PC-9 (cell line): ENCODE results near the gene FATE1. TPM values are rescaled to one million over a fixed set of nuclear protein-coding genes. Genes with fewer than 3 reads are reported as not detected.

Experiments
- BruUV-seq: library from RNA; stranded (reverse); fragments of 400-500 nt; replicated peaks from 2 replicates; lab custom pipeline; 2021; lab: Mats Ljungman, UMichigan
- CTCF ChIA-PET: fragments of 300-600 bp; sonication (Branson Sonifier 250); formaldehyde crosslinking; loops from one replicate; lab custom pipeline; 2022; ENCODE audit warnings: antibody characterized with exemption; lab: Charles Lee
- POLR2A ChIA-PET: fragments of 300-600 bp; sonication (Branson Sonifier 250); formaldehyde crosslinking; loops from one replicate; lab custom pipeline; 2022; ENCODE audit warnings: antibody characterized with exemption; ENCODE audit not compliant: unreplicated experiment; lab: Charles Lee
- DNase-seq, 2 experiments: peaks; one replicate each; pipeline versions ENCODE4 v3.0.0 to v3.0.0-alpha.2; 2015 to 2022; ENCODE audit warnings: mixed read lengths in 1 of 2
- H2AFZ ChIP-seq: fragments of 200-600 bp; sonication (generic); 2 replicates; pipeline ENCODE4 v1.8.1; 2017; ENCODE audit warnings: antibody characterized with exemption
- H3F3A ChIP-seq: fragments of 200-600 bp; sonication (generic); 2 replicates; pipeline ENCODE4 v1.8.1; 2017; ENCODE audit warnings: antibody characterized with exemption, mild to moderate bottlenecking, low read depth; ENCODE audit not compliant: insufficient read depth
- H3K27ac ChIP-seq: fragments of 200-600 bp; sonication (generic); 2 replicates; pipeline ENCODE4 v1.6.1; 2016; ENCODE audit warnings: mixed run types
- H3K27me3 ChIP-seq: fragments of 200-600 bp; sonication (generic); 2 replicates; pipeline ENCODE4 v1.6.1; 2016; ENCODE audit warnings: low read depth, mixed run types; ENCODE audit not compliant: insufficient read depth
- H3K36me3 ChIP-seq: fragments of 200-600 bp; sonication (generic); 2 replicates; pipeline ENCODE4 v1.6.1; 2016; ENCODE audit warnings: low read depth, mixed run types
- H3K4me1 ChIP-seq: fragments of 200-600 bp; sonication (generic); replicated peaks from 2 replicates; pipeline ENCODE4 v1.6.1; 2016; ENCODE audit warnings: mixed run types; ENCODE audit not compliant: insufficient read depth
- H3K4me2 ChIP-seq: fragments of 200-600 bp; sonication (generic); 2 replicates; pipeline ENCODE4 v1.6.1; 2017; ENCODE audit warnings: mixed run types
- H3K4me3 ChIP-seq: fragments of 200-600 bp; sonication (generic); 2 replicates; pipeline ENCODE4 v1.6.1; 2016; ENCODE audit warnings: mixed run types
- H3K79me2 ChIP-seq: fragments of 200-600 bp; sonication (generic); 2 replicates; pipeline ENCODE4 v1.6.1; 2017; ENCODE audit warnings: low read depth, mixed run types
- H3K9me2 ChIP-seq: fragments of 200-600 bp; sonication (generic); 2 replicates; pipeline ENCODE4 v1.8.1; 2017; ENCODE audit warnings: mild to moderate bottlenecking; ENCODE audit not compliant: insufficient read depth
- H3K9me3 ChIP-seq: fragments of 200-600 bp; sonication (generic); 2 replicates; pipeline ENCODE4 v1.8.1; 2016; ENCODE audit warnings: low read depth; ENCODE audit not compliant: insufficient read depth
- H4K20me1 ChIP-seq: fragments of 200-600 bp; sonication (generic); 2 replicates; pipeline ENCODE4 v1.8.1; 2017; ENCODE audit not compliant: insufficient read depth
- CTCF ChIP-seq: fragments of 200-600 bp; sonication (generic); conservative IDR thresholded peaks from 2 replicates; pipeline ENCODE4 v1.6.1; 2017; ENCODE audit warnings: mixed run types, antibody characterized with exemption, mild to moderate bottlenecking, moderate library complexity
- EZH2 ChIP-seq: fragments of 200-600 bp; sonication (generic); IDR thresholded peaks from 2 replicates; pipeline ENCODE4 v1.8.0; 2017; ENCODE audit warnings: antibody characterized with exemption, low read depth
- intact Hi-C: fragments of 100-400 bp; cut with micrococcal nuclease; formaldehyde crosslinking; loops from one replicate; pipeline ENCODE4 v1.10.0; 2022; ENCODE audit not compliant: unreplicated experiment
- total RNA-seq: library from RNA; stranded (reverse); gene quantifications from 2 replicates; pipeline ENCODE4 v1.2.3, GENCODE V29; 2021

FATE1 gene
- total RNA-seq, 1 experiment from 2014 or later = not detected

GRCh38 chrX:151743651-151744470 lies 28.0 kb downstream of the FATE1 start:
- Histone ChIP-seq H3K4me3 (no peak overlapping the region), H3K27me3 (peaks cover 26% of the 10 kb centered on the region; the same call in 1 of the 2 replicates), H3K36me3 (no peaks in the 10 kb centered on the region), H3K9me3 (no peaks in the 10 kb centered on the region), H3K9me2 (no peaks in the 10 kb centered on the region), H3F3A (no peaks in the 10 kb centered on the region), H2AFZ (no peak overlapping the region), H4K20me1 (no peaks in the 10 kb centered on the region), H3K4me2 (no peak overlapping the region), H3K79me2 (no peaks in the 10 kb centered on the region), H3K27ac (no peak overlapping the region), H3K4me1 (no peaks in the 10 kb centered on the region)
- TF ChIP-seq CTCF (no peak), EZH2 (no peak)
- no TSS peak for BruUV-seq
- no peak for DNase-seq
- CTCF ChIA-PET = no interaction called here
- POLR2A ChIA-PET = no interaction called here
- intact Hi-C loops = no loop called here

GRCh38 chrX:151745651-151746050 lies 29.8 kb downstream of the FATE1 start:
- Histone ChIP-seq H3K27ac (no peak overlapping the region), H3K9me2 (no peaks in the 10 kb centered on the region), H3K4me3 (no peak overlapping the region), H2AFZ (no peak overlapping the region), H3K79me2 (no peaks in the 10 kb centered on the region), H3K27me3 (peaks cover 19% of the 10 kb centered on the region; the same call in 1 of the 2 replicates), H3K4me2 (no peak overlapping the region), H3F3A (no peaks in the 10 kb centered on the region), H3K9me3 (no peaks in the 10 kb centered on the region), H4K20me1 (no peaks in the 10 kb centered on the region), H3K36me3 (no peaks in the 10 kb centered on the region), H3K4me1 (no peaks in the 10 kb centered on the region)
- no TSS peak for BruUV-seq
- ChIA-PET CTCF (no interaction called here), POLR2A (no interaction called here)
- DNase-seq = no peak
- intact Hi-C loops = no loop called here
- TF ChIP-seq CTCF = no peak
- TF ChIP-seq EZH2 = no peak

- no peak overlapping the region for H3K27ac ChIP-seq
- intact Hi-C loops = no loop called here
- H3K36me3 ChIP-seq = no peaks in the 10 kb centered on the region
- no peaks in the 10 kb centered on the region for H3K4me1 ChIP-seq
- BruUV-seq = no TSS peak
- peaks cover 11% of the 10 kb centered on the region; the same call in 1 of the 2 replicates for H3K27me3 ChIP-seq
- ChIA-PET POLR2A (no interaction called here), CTCF (no interaction called here)
- H3K4me2 ChIP-seq = no peak overlapping the region
- H3F3A ChIP-seq = no peaks in the 10 kb centered on the region
- DNase-seq = no peak
- no peak for TF ChIP-seq CTCF
- no peak for TF ChIP-seq EZH2
- no peak overlapping the region for H2AFZ ChIP-seq
- no peaks in the 10 kb centered on the region for H3K9me2 ChIP-seq
- H3K9me3 ChIP-seq = no peaks in the 10 kb centered on the region
- no peaks in the 10 kb centered on the region for H4K20me1 ChIP-seq
- H3K4me3 ChIP-seq = no peak overlapping the region
- H3K79me2 ChIP-seq = no peaks in the 10 kb centered on the region
Measured at GRCh38 chrX:151746502-151746901, 30.7 kb downstream of the FATE1 start.
